ENCODE data around the gene LDHB.

Gene LDHB

GRCh38 chr12:21638054-21638891 is 19.4 kb downstream of the LDHB start:
- no peak for DNase-seq
- Histone ChIP-seq H3K27ac (no peak overlapping the region), H3K4me3 (no peak overlapping the region), H3K4me1 (peaks cover 0 to 6% (median 0%) of the 10 kb centered on the region in 4 donors), H3K9me3 (no peaks in the 10 kb centered on the region), H3K36me3 (peaks cover 70 to 80% (median 73%) of the 10 kb centered on the region in 3 donors), H3K27me3 (no peaks in the 10 kb centered on the region)
- TF ChIP-seq, protein P1, sequence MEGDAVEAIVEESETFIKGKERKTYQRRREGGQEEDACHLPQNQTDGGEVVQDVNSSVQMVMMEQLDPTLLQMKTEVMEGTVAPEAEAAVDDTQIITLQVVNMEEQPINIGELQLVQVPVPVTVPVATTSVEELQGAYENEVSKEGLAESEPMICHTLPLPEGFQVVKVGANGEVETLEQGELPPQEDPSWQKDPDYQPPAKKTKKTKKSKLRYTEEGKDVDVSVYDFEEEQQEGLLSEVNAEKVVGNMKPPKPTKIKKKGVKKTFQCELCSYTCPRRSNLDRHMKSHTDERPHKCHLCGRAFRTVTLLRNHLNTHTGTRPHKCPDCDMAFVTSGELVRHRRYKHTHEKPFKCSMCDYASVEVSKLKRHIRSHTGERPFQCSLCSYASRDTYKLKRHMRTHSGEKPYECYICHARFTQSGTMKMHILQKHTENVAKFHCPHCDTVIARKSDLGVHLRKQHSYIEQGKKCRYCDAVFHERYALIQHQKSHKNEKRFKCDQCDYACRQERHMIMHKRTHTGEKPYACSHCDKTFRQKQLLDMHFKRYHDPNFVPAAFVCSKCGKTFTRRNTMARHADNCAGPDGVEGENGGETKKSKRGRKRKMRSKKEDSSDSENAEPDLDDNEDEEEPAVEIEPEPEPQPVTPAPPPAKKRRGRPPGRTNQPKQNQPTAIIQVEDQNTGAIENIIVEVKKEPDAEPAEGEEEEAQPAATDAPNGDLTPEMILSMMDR (IDR thresholded peaks at IDR 0.05): no peak
- intact Hi-C loops (cut with DNase I; ENCODE audit: low total_unique reads): no loop called here

DNA sequence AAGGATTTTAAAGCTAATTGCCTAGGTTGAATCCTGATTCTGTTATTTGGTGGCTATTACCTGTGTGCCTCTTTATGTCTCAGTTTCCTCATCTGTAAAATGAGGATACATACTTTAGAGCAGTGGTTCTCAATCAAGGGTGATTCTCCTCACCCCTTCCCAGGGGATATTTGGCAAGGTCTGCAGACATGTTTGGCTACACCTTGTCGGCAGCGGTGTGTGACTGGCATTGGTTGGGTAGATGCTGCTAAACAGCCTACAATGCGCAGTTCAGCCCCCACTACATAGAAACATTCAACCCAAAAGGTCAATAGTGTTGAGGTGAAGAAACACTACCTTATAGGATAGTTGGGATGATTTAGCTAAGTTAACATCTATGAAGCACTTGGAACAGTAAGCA is 23.4 kb downstream of the LDHB start:
- no peak overlapping the region for H3K4me3 ChIP-seq
- H3K27me3 ChIP-seq: no peaks in the 10 kb centered on the region
- TF ChIP-seq, protein P1 (IDR thresholded peaks at IDR 0.05): no peak
- DNase-seq: no peak
- H3K36me3 ChIP-seq: peaks cover 45 to 52% (median 51%) of the 10 kb centered on the region in 3 donors
- peaks cover 0 to 6% (median 0%) of the 10 kb centered on the region in 4 donors for H3K4me1 ChIP-seq
- intact Hi-C loops (cut with DNase I; ENCODE audit: low total_unique reads): no loop called here
- H3K27ac ChIP-seq: no peak overlapping the region
- H3K9me3 ChIP-seq: no peaks in the 10 kb centered on the region

- H3K4me1 ChIP-seq: no peaks in the 10 kb centered on the region
- H3K9me3 ChIP-seq: no peaks in the 10 kb centered on the region
- H3K27ac ChIP-seq: no peak overlapping the region
- no peak for DNase-seq
- no peaks in the 10 kb centered on the region for H3K27me3 ChIP-seq
- H3K36me3 ChIP-seq: peaks cover 25 to 39% (median 30%) of the 10 kb centered on the region in 3 donors
- intact Hi-C loops (cut with DNase I; ENCODE audit: low total_unique reads): no loop called here
- TF ChIP-seq, protein P1 (IDR thresholded peaks at IDR 0.05): no peak
- no peak overlapping the region for H3K4me3 ChIP-seq
Observed at GRCh38 chr12:21631367-21631766, 26.3 kb downstream of the LDHB start.

DNA sequence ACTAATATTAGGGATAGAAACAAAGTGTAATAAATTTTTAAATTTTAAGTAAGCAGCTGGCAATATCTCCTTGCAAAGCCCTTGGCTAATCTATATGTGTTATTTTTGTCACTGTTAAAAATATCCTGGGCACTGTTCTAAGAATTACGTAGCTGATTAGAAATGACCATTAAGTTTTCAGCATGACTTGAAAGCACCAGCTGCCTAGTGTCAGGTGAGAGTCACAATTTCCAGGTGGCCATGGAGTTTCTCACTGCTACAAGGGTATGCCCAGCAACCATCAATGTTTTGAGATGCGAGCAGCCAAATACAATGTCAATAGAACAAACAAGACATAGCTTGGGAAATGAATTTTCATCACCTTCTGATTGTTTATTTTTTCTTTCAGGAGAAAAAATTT is 29.7 kb downstream of the LDHB start:
- no peaks in the 10 kb centered on the region for H3K4me1 ChIP-seq
- TF ChIP-seq, protein P1 (IDR thresholded peaks at IDR 0.05): no peak
- H3K27me3 ChIP-seq: no peaks in the 10 kb centered on the region
- H3K4me3 ChIP-seq: no peak overlapping the region
- intact Hi-C loops (cut with DNase I; ENCODE audit: low total_unique reads): no loop called here
- peaks cover 0 to 6% (median 6%) of the 10 kb centered on the region in 3 donors for H3K36me3 ChIP-seq
- H3K27ac ChIP-seq: no peak overlapping the region
- no peak for DNase-seq
- H3K9me3 ChIP-seq: no peaks in the 10 kb centered on the region

GRCh38 chr12:21618566-21618965 is 39.1 kb downstream of the LDHB start:
- intact Hi-C loops (cut with DNase I; ENCODE audit: low total_unique reads): no loop called here
- Histone ChIP-seq H3K36me3 (no peaks in the 10 kb centered on the region), H3K9me3 (no peaks in the 10 kb centered on the region), H3K4me1 (peaks cover 0 to 23% (median 7%) of the 10 kb centered on the region in 4 donors), H3K27ac (no peak overlapping the region), H3K4me3 (no peak overlapping the region), H3K27me3 (no peaks in the 10 kb centered on the region)
- no peak for DNase-seq
- TF ChIP-seq, protein P1 (IDR thresholded peaks at IDR 0.05): no peak
